Ishikawa (cell line): ENCODE measurements around the gene TLX2.

Experiments used
- EP300 ChIP-seq: IDR thresholded peaks from 2 replicates; pipeline ENCODE4 v1.6.1; 2012; ENCODE audit warnings: borderline replicate concordance
- NFIC ChIP-seq: IDR thresholded peaks from 2 replicates; pipeline ENCODE4 v1.6.1; 2012
- RAD21 ChIP-seq: IDR thresholded peaks from 2 replicates; pipeline ENCODE4 v1.6.1; 2012; ENCODE audit warnings: low read depth
- REST ChIP-seq: IDR thresholded peaks from 2 replicates; pipeline ENCODE4 v1.6.1; 2012; ENCODE audit warnings: low read depth, mild to moderate bottlenecking
- TCF12 ChIP-seq: IDR thresholded peaks from 2 replicates; pipeline ENCODE4 v1.6.1; 2012; ENCODE audit warnings: low read depth
- TEAD4 ChIP-seq: IDR thresholded peaks from 2 replicates; pipeline ENCODE4 v1.6.1; 2012
- YY1 ChIP-seq: IDR thresholded peaks from 2 replicates; pipeline ENCODE4 v1.6.1; 2012; ENCODE audit warnings: low read depth
- TF ChIP-seq, protein P1 (sequence below): IDR thresholded peaks from 2 replicates; pipeline ENCODE4 v1.6.1; 2012

DNA sequence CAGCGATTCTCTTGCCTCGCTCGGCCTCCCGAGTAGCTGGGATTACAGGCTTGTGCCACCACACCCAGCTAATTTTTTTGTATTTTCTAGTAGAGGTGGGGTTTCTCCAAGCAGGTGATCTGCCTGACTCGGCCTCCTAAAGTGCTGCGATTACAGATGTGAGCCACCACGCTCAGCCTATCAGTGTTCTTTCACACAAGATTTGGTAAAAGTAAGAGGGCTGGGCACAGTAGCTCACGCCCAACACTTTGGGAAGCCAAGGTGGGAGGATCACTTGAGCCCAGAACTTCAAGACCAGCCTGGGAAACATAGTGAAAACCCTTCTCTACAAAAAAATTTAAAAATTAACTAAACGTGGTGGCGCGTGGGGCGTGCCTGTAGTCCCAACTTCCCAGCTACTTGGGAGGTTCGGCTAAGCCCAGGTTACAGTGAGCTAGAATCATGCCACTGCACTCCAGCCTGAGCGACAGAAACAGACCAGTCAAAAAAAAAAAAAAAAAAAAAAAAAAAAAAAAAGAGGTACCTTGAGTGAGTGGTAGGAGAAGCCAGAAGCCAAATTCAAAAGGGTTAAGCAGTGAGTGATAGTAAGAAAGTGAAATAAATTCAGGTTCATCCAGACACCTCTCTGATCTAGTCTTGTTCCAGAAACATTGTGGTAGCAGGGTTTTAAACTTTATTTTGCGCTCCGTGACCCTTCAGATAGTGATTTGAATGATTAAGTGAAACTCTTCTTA, 42.8 kb upstream of the TLX2 start:
- TF ChIP-seq YY1 (no peak), RAD21 (no peak), EP300 (no peak), TEAD4 (no peak), REST (no peak), NFIC (no peak), TCF12 (no peak)
- TF ChIP-seq, protein P1, sequence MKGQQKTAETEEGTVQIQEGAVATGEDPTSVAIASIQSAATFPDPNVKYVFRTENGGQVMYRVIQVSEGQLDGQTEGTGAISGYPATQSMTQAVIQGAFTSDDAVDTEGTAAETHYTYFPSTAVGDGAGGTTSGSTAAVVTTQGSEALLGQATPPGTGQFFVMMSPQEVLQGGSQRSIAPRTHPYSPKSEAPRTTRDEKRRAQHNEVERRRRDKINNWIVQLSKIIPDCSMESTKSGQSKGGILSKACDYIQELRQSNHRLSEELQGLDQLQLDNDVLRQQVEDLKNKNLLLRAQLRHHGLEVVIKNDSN, result no peak
